Activated T-cell treated with anti-CD3 and anti-CD28 coated beads, Interleukin-2, amount 50 U/mL, for 4 hours (primary cell): ENCODE results near the gene PLCG2. TPM values are rescaled to one million over a fixed set of nuclear protein-coding genes. Genes with fewer than 3 reads are reported as not detected.

Source experiments
- ATAC-seq, 2 donors: fragments of 200-7000 bp; cut with Tn5 transposase; one replicate each; pipeline ENCODE4 v1.10.0; 2021
- DNase-seq: peaks from one replicate; pipeline ENCODE4 v3.0.0-alpha.2; 2020
- H3K27me3 Mint-ChIP-seq: one replicate; pipeline ENCODE4 v1.8.0; 2021; ENCODE audit warnings: low read depth, mixed read lengths
- H3K36me3 Mint-ChIP-seq: one replicate; pipeline ENCODE4 v1.8.0; 2022; ENCODE audit warnings: mixed read lengths; ENCODE audit not compliant: insufficient read depth
- H3K4me1 Mint-ChIP-seq: one replicate; pipeline ENCODE4 v1.8.0; 2021; ENCODE audit warnings: low read depth, mixed read lengths
- H3K4me3 Mint-ChIP-seq: one replicate; pipeline ENCODE4 v1.8.0; 2021; ENCODE audit warnings: mild to moderate bottlenecking, moderate library complexity, mixed read lengths
- H3K9me3 Mint-ChIP-seq: one replicate; pipeline ENCODE4 v1.8.0; 2021; ENCODE audit warnings: mixed read lengths
- total RNA-seq, 3 donors: library from RNA; stranded (reverse); gene quantifications; one replicate each; pipeline ENCODE4 v1.2.1, GENCODE V29; 2021

The PLCG2 gene
- total RNA-seq, 3 donors from 2014 or later, result 2.6 to 3.4 (median 2.7) TPM

DNA sequence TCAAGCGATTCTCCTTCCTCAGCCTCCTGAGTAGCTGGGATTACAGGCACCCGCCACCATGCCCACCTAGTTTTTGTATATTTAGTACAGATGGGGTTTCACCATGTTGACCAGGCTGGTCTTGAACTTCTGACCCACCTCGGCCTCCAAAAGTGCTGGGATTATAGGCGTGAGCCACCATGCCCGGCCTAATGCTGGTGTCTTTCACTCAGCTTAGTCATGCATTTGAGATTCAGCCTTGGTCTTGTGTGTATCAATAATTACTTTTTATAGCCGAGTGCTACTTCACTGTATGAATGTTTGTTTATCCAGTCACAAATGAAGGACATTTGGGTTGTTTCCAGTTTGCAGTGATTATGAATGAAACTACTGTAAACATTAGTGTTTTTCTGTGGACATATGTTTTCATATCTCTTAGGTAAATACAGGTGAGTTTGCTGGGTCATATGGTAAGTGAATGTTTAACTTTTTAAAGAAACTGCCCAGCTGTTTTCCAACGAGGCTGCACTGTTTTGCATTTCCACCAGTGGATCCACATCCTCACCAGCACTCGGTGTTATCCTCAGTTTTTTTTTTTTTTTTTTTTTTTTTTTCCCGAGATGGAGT is 11.0 kb upstream of the PLCG2 start:
- H3K4me1 Mint-ChIP-seq, result no peaks in the 10 kb centered on the region
- DNase-seq (no peak), ATAC-seq (no peak)
- H3K9me3 Mint-ChIP-seq, result no peaks in the 10 kb centered on the region
- peaks cover 3% of the 10 kb centered on the region for H3K27me3 Mint-ChIP-seq
- H3K36me3 Mint-ChIP-seq, result no peaks in the 10 kb centered on the region
- no peak overlapping the region for H3K4me3 Mint-ChIP-seq

DNA sequence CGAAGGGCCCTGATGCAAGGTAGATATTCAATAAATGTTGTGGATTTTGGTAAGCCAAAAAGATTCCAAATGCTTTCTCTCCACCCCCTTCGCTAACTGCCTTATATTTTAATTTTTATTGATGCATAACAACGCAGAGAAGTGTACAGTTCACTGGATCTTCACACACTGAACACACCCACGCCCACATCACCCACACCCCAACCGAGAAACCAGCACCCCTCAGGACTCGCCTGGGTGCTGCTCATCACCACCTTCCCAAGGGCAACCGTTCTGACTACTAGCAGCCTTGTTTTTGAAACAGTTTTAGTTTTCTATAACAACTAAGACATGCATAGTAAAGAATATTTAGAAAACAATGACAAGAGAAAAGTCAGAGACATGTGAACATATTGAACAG is 9.1 kb upstream of the PLCG2 start:
- H3K27me3 Mint-ChIP-seq, result peaks cover 3% of the 10 kb centered on the region
- H3K4me3 Mint-ChIP-seq, result no peak overlapping the region
- no peaks in the 10 kb centered on the region for H3K9me3 Mint-ChIP-seq
- no peaks in the 10 kb centered on the region for H3K36me3 Mint-ChIP-seq
- DNase-seq, result no peak
- no peak for ATAC-seq
- H3K4me1 Mint-ChIP-seq, result no peaks in the 10 kb centered on the region

DNA sequence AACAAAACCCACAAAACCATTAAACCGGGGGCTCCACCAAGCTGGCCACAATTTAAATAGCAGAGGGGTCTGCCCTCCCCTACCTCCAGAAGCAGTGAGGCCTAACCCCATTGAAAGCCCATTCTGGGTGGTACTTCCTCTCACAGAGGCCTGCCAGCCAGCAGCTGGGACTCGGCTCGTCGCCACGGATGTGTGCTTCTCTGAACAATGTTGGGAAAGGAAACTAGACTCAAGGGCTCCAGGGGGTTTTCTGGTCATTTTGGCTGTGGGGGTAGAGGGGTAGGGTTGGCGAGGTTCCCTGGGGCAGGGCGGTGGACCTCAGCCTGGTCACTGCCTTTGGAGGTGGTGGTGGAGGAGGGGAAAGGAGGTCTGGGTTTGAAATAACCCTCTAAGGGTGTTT is 4.7 kb upstream of the PLCG2 start:
- DNase-seq, result no peak
- Mint-ChIP-seq H3K4me1 (peaks cover 3% of the 10 kb centered on the region), H3K27me3 (peaks cover 12% of the 10 kb centered on the region), H3K4me3 (no peak overlapping the region), H3K9me3 (no peaks in the 10 kb centered on the region), H3K36me3 (no peaks in the 10 kb centered on the region)
- no peak for ATAC-seq

DNA sequence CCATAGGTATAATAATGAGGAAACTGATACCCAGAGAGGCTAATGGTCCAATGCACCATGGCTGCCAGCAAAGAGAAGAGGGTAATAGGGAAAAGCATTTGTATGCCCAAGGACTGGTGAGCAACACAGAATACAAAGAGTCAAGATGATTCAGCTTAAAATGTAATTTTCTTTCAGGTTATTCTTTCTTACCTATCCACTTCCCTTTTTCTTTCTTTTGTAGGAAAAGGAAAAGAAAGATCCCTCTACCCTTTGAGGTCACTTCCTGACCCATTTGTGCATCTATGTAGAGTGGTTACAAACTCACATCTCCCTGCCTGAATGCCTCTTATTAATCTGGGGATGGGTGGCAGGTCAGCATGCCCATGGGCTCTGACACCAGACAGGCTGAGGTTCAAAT is 3.5 kb upstream of the PLCG2 start:
- ATAC-seq (no peak), DNase-seq (no peak)
- Mint-ChIP-seq H3K27me3 (peaks cover 22% of the 10 kb centered on the region), H3K36me3 (no peaks in the 10 kb centered on the region), H3K4me3 (no peak overlapping the region), H3K4me1 (peaks cover 10% of the 10 kb centered on the region), H3K9me3 (no peaks in the 10 kb centered on the region)

- no peaks in the 10 kb centered on the region for H3K36me3 Mint-ChIP-seq
- peaks cover 33% of the 10 kb centered on the region for H3K27me3 Mint-ChIP-seq
- no peak for DNase-seq
- no peaks in the 10 kb centered on the region for H3K9me3 Mint-ChIP-seq
- no peak for ATAC-seq
- H3K4me1 Mint-ChIP-seq, result peaks cover 14% of the 10 kb centered on the region
- peak overlapping the region; percentile 78 for H3K4me3 Mint-ChIP-seq
Measured at GRCh38 chr16:81778231-81778630, 860 bp upstream of the PLCG2 start.

DNA sequence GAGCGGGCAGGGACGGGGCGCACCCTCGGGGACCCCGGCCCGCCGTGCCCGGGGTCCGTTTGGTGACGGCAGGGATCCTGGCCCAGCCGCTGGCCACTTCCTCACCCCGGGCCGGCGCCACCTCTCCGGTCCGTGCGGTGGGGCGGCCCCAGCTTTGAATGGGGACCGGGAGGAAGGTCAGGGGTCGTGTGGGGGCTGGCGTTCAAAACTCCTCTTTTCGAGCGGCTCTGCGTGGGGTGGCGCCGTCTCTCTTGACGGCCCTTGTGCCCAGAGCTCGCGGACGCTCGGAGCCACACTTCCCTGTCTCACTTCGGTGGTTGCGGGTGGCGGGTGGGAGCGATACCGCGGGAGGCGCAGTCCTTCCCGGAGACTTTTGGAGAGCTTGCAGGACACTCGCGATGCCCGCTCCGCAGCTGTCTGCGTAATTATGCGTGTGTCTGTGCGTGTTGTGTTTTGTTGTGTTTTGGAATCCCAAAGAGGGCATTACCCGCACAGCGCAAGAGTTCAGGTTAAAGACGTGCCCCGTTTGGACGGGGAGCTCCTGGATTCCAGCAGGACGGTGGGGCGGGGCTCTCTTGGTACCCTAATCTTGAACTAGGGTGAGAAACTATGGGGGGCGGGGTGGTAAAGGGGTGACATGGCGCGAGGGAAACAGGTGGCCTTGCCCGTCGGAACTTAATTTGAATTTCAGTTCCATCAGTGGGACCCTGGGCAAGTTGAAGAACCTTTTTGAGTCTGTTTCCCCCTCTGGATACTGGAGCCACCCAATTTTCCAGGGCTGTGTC is 637 bp downstream of the PLCG2 start:
- no peaks in the 10 kb centered on the region for H3K9me3 Mint-ChIP-seq

GRCh38 chr16:81780350-81780749 is 1.3 kb downstream of the PLCG2 start:
- ATAC-seq (no peak), DNase-seq (no peak)
- Mint-ChIP-seq H3K36me3 (no peaks in the 10 kb centered on the region), H3K27me3 (peaks cover 33% of the 10 kb centered on the region), H3K4me1 (peaks cover 14% of the 10 kb centered on the region), H3K9me3 (no peaks in the 10 kb centered on the region), H3K4me3 (peak overlapping the region; percentile 87)

More for the DNA sequence above, 637 bp downstream of the PLCG2 start:
- H3K36me3 Mint-ChIP-seq, result no peaks in the 10 kb centered on the region
- peak; percentile 27 to 46 for ATAC-seq
- peaks cover 33% of the 10 kb centered on the region for H3K27me3 Mint-ChIP-seq
- no peak for DNase-seq
- H3K4me3 Mint-ChIP-seq, result peak overlapping the region; percentile 87
- H3K4me1 Mint-ChIP-seq, result peaks cover 14% of the 10 kb centered on the region

DNA sequence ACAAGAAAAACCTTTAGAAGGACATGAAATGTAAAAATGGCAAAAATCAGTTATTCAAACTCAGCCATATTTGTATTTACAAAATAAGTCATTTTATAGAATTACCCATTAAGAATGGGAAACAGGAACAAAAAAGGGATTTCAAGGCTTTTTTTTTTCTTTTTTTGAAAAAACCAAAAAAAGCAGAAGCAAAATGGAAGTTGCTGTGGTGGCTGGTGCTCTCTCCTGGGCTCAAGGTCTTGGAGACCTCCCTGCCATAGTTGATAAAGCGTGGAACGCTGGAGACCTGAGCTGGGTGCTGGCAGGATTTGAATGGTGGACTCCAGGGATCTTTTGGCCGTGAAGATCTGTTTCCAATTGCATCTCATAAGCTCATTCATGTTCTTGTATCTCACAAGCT is 3.1 kb downstream of the PLCG2 start:
- H3K27me3 Mint-ChIP-seq, result peaks cover 28% of the 10 kb centered on the region
- ATAC-seq (no peak), DNase-seq (no peak)
- H3K9me3 Mint-ChIP-seq, result no peaks in the 10 kb centered on the region
- no peaks in the 10 kb centered on the region for H3K36me3 Mint-ChIP-seq
- H3K4me1 Mint-ChIP-seq, result peaks cover 14% of the 10 kb centered on the region
- no peak overlapping the region for H3K4me3 Mint-ChIP-seq

DNA sequence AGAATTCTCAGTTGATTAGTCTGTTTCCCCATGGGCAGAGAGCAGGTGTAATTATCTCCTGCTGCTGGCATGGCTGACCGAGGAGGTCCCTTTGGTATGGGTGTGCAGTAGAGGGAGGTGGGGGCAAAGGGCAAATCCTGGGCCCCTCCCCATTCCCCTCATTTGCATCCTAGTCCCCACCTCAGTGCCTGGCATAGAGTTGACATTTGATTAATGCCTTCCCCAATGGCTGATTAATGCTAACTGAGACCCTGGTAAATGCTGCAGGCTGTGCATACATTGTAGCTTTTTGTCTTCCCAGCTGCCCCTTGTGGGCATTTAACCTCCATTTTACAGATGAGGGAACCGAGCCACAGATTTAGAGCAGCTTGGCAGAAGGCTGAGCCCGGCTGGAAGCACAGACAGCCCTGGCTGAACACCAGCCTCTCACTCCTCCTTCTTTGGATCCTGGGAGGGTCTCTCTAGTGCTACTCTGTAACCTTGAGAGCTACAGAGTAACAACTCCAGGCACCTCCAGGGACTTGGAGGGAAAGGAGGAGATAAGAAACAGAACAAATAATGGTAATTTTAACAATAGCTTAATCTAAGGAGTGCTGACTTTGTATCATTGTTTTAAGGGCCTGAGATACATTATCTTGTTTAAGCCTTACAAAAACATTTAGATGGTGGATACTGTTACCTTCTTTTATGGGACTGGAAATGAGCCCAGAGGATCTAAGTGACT is 5.1 kb downstream of the PLCG2 start:
- ATAC-seq (no peak), DNase-seq (no peak)
- no peaks in the 10 kb centered on the region for H3K9me3 Mint-ChIP-seq
- no peaks in the 10 kb centered on the region for H3K36me3 Mint-ChIP-seq
- H3K4me3 Mint-ChIP-seq, result no peak overlapping the region
- peaks cover 12% of the 10 kb centered on the region for H3K4me1 Mint-ChIP-seq
- peaks cover 21% of the 10 kb centered on the region for H3K27me3 Mint-ChIP-seq

DNA sequence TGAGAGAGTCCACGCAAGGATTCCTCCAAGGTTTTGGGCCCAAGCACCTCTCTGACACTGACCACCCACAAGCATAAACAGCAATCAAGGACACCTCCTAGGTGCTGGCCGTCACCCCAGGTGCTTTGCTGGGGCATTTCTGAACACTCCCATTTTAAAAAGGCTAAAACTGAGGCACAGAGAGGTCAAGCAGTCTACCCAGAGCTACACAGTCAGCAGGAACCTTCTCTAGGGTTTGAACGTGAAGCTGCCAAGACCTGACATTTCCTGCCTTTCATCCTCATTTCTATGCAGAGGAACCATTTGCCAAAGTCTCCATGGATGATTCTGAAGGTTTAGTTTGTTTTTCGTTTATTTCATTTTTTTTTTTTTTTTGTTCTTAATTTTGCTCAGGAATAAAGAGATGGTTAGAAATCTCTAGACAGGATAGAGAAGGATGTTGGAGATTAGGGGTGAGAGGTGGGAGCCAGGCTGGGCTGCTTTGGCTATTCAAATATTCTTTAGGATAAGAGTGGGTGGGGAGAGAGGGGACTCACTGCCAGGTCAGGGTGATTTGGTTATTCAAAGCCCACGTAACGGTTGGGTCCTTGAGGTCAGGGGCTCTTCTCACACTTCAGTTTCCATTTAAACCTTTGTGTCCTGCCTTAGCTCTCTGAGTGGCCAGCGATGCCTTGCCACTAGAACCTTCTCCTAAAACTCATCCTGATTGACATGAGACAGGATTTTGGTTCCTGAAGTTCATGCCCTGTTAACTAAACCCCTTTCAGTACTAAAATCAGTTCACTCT is 6.2 kb downstream of the PLCG2 start:
- peaks cover 16% of the 10 kb centered on the region for H3K27me3 Mint-ChIP-seq
- H3K4me3 Mint-ChIP-seq, result no peak overlapping the region
- no peaks in the 10 kb centered on the region for H3K36me3 Mint-ChIP-seq
- no peaks in the 10 kb centered on the region for H3K9me3 Mint-ChIP-seq
- peaks cover 7% of the 10 kb centered on the region for H3K4me1 Mint-ChIP-seq
- ATAC-seq (no peak), DNase-seq (no peak)

DNA sequence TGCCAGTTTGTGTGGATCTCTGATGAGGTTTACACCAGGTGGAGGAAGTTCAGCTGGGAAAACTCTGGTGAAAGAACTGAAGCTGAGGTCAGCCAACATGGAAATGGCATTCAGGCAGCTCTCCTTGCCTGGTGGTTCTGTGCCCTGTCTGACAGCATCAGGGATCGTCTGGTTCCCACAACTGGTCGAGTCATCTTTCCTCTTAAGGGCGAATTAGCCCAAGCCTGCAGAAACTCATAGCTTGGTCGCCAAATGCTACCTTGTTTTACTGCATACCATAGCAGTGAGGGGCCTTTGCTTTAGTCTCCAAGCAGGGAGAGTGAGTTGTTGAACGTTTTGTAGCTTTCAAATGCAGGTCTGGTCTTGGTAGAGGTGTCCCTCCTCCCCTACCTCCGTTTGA is 7.2 kb downstream of the PLCG2 start:
- H3K36me3 Mint-ChIP-seq, result no peaks in the 10 kb centered on the region
- H3K9me3 Mint-ChIP-seq, result no peaks in the 10 kb centered on the region
- peaks cover under 1% of the 10 kb centered on the region for H3K4me1 Mint-ChIP-seq
- no peak overlapping the region for H3K4me3 Mint-ChIP-seq
- DNase-seq (no peak), ATAC-seq (no peak)
- H3K27me3 Mint-ChIP-seq, result peaks cover 6% of the 10 kb centered on the region

GRCh38 chr16:81786868-81787267 is 7.8 kb downstream of the PLCG2 start:
- ATAC-seq (no peak), DNase-seq (no peak)
- H3K27me3 Mint-ChIP-seq, result peaks cover 3% of the 10 kb centered on the region
- no peaks in the 10 kb centered on the region for H3K9me3 Mint-ChIP-seq
- H3K36me3 Mint-ChIP-seq, result no peaks in the 10 kb centered on the region
- H3K4me3 Mint-ChIP-seq, result no peak overlapping the region
- H3K4me1 Mint-ChIP-seq, result no peaks in the 10 kb centered on the region

- ATAC-seq, result no peak
- Mint-ChIP-seq H3K4me1 (no peaks in the 10 kb centered on the region), H3K9me3 (no peaks in the 10 kb centered on the region), H3K27me3 (peaks cover 3% of the 10 kb centered on the region), H3K4me3 (no peak overlapping the region), H3K36me3 (no peaks in the 10 kb centered on the region)
- DNase-seq, result no peak
Measured at GRCh38 chr16:81787659-81788058, 8.6 kb downstream of the PLCG2 start.

DNA sequence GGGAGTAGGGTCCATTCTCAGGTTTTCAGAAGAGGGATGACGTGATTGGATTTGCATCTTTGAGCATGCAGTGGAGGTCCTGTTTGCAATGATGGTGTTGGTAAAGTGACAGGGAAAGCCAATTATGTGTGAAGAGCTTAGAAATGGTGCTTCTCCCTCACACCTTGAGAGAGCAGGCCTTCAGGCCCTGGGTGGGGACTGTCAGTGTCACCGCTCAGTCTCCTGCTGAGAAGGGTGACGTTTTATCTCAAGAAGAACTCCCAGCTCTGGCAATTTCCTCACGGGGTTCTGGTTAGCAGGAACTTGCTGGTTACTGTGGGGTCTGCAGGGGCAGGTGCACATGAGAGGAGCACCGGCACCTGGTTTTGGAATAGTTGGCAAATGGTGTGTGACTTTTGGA is 11.2 kb downstream of the PLCG2 start:
- no peaks in the 10 kb centered on the region for H3K36me3 Mint-ChIP-seq
- no peak overlapping the region for H3K4me3 Mint-ChIP-seq
- DNase-seq (no peak), ATAC-seq (no peak)
- H3K27me3 Mint-ChIP-seq, result peaks cover 3% of the 10 kb centered on the region
- H3K9me3 Mint-ChIP-seq, result no peaks in the 10 kb centered on the region
- H3K4me1 Mint-ChIP-seq, result no peaks in the 10 kb centered on the region
